Brain microvascular endothelial cell (primary cell): Measurements from ENCODE around the gene TSKU.
"Not testable (repeated sequence)": the region's sequence is repeated elsewhere in the genome, so short reads cannot be mapped to it uniquely, and the experiment has no call there.

Experiments
- DNase-seq: peaks from one replicate; pipeline ENCODE4 v3.0.0-alpha.2; 2020
- H3K27ac ChIP-seq: fragments of 250-450 bp; sonication (Bioruptor Pico); 2 replicates; pipeline ENCODE4 v1.5.1; 2020; ENCODE audit warnings: mild to moderate bottlenecking, moderate library complexity
- H3K27me3 ChIP-seq: fragments of 250-450 bp; sonication (Bioruptor Pico); replicated peaks from 2 replicates; pipeline ENCODE4 v1.5.1; 2020; ENCODE audit warnings: mild to moderate bottlenecking
- H3K36me3 ChIP-seq: fragments of 250-450 bp; sonication (Bioruptor Pico); replicated peaks from 2 replicates; pipeline ENCODE4 v1.5.1; 2020; ENCODE audit warnings: mild to moderate bottlenecking
- H3K4me3 ChIP-seq: 2 replicates; pipeline ENCODE4 v1.5.1; 2011; ENCODE audit warnings: low read depth, mild to moderate bottlenecking, control low read depth, low read length, moderate library complexity
- CTCF ChIP-seq: IDR thresholded peaks from 2 replicates; pipeline ENCODE4 v1.5.1; 2011; ENCODE audit warnings: low read depth, mild to moderate bottlenecking, moderate library complexity, low read length, control low read depth, inconsistent platforms; ENCODE audit errors: missing control alignments
- in situ Hi-C: cut with HindIII; loops from 2 replicates; pipeline ENCODE4 v1.10.0; 2017; ENCODE audit warnings: low sequenced_read_pairs, low pct_ligation_motif_present

Gene TSKU

GRCh38 chr11:76783294-76783895, at the start of gene TSKU:
Gene TSKU (plus strand): TSS chr11:76783356. CDS start chr11:76795617, 12,261 bp downstream.
- no peak for TF ChIP-seq CTCF
- Histone ChIP-seq H3K27ac (peak within 1 kb of the TSS; percentile 89), H3K36me3 (no peaks in the 10 kb centered on the region), H3K4me3 (peak within 1 kb of the TSS; percentile 93), H3K27me3 (no peaks in the 10 kb centered on the region)
- peak; percentile 36 for DNase-seq
- in situ Hi-C loops: no loop called here

GRCh38 chr11:76733906-76734305, 49.2 kb upstream of the TSKU start:
- in situ Hi-C loops, H3K4me3 ChIP-seq, H3K27me3 ChIP-seq, H3K36me3 ChIP-seq, H3K27ac ChIP-seq: not testable (repeated sequence)
- TF ChIP-seq CTCF: peak; percentile 63
- peak; percentile 27 for DNase-seq

DNA sequence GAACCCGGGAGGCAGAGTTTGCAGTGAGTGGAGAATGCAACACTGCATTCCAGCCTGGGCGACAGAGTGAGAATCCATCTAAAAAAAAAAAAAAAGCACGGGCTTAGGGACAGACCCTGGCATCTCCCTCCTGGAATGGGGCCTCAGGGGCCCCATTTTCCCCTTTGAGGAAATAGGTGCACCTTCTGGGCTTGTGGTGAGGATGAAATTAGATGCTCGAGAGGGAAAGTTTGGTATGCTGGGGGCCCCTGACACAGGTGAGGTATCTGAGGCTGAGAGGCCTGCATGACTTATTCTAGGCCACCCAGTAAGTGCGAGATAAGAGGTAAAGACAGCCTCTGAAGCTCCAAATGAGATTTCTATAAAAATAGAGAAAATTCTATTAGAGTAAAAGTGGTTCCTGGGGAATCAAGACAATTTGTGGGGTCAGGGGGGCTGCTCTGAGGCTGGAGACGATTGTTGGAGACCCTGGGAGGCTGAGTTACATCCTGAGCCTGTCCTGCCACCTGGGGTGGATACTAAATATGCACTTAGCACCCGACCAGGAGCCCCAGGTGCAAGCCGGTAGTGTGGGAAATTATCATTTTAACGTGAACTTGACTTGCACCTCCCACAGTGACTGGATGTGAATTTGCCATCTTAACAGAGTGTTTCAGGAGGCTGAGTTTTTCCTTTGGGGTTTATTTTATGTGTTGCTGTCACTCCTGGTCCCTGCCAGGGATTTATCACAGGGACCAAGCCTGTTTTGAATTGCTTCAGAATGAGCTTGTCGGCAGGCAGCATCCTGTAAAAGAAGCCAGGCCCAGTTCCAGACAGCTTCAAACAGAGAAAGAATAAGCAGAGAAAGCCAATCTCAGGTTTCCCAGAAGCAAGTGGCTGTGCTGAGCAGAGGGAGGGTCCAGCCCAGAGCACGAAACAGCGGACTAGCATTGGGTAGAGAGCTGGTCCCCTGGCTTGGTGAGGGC, 48.4 kb upstream of the TSKU start:
- peaks cover 2% of the 10 kb centered on the region for H3K27me3 ChIP-seq
- no peak for TF ChIP-seq CTCF
- in situ Hi-C loops: no loop called here

GRCh38 chr11:76735841-76736240, 47.3 kb upstream of the TSKU start:
- Histone ChIP-seq H3K4me3 (no peak overlapping the region), H3K27me3 (no peaks in the 10 kb centered on the region), H3K36me3 (no peaks in the 10 kb centered on the region), H3K27ac (no peak overlapping the region)
- DNase-seq: no peak
- no peak for TF ChIP-seq CTCF
- in situ Hi-C loops: no loop called here

More for the DNA sequence above, 48.4 kb upstream of the TSKU start:
- no peak overlapping the region for H3K4me3 ChIP-seq
- no peak for DNase-seq
- H3K27ac ChIP-seq: no peak overlapping the region
- no peaks in the 10 kb centered on the region for H3K36me3 ChIP-seq

DNA sequence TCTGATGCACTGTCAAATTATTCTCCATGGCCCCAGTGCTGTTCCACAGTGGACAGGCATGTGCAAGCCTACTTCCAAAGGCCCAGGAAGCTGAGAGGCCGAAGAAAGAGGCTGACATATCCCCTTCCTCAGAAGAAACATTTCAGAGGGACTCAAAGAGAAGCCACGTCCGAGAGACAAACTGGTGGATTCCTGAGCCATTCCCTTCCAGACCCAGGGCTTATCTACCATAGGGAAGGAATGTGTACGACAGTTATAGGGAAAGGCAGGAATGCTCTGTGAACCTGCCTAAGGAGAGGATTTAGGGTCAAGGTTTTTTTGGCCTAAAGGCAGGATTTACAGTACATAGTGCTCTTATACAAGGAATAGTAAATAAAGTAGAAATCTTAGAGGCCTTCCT, 46.9 kb upstream of the TSKU start:
- H3K36me3 ChIP-seq: no peaks in the 10 kb centered on the region
- H3K27ac ChIP-seq: no peak overlapping the region
- no peak for TF ChIP-seq CTCF
- no peak for DNase-seq
- in situ Hi-C loops: no loop called here
- H3K4me3 ChIP-seq: no peak overlapping the region
- H3K27me3 ChIP-seq: no peaks in the 10 kb centered on the region
